Astrocyte of the cerebellum (primary cell): ENCODE measurements around the gene KMT2C.
A peak's percentile ranks its signal among the peaks of the same experiment; 100 is the strongest.
"Not testable (repeated sequence)": the region's sequence is repeated elsewhere in the genome, so short reads cannot be mapped to it uniquely, and the experiment has no call there.

Experiments
- DNase-seq: peaks from one replicate; pipeline ENCODE4 v3.0.0-alpha.2; 2011; ENCODE audit warnings: low read depth
- H3K4me3 ChIP-seq: 2 replicates; pipeline ENCODE4 v1.5.1; 2011; ENCODE audit warnings: mild to moderate bottlenecking, low read depth, low read length, moderate library complexity
- CTCF ChIP-seq: IDR thresholded peaks from 2 replicates; pipeline ENCODE4 v1.5.1; 2012; ENCODE audit warnings: low read length, low read depth, moderate library complexity, mild to moderate bottlenecking; ENCODE audit errors: missing control alignments
- in situ Hi-C: cut with HindIII; loops from 2 replicates; pipeline ENCODE4 v1.10.0; 2017; ENCODE audit warnings: low sequenced_read_pairs

The KMT2C gene

GRCh38 chr7:152402384-152403250 is 33.2 kb downstream of the KMT2C start:
- in situ Hi-C loops = no loop called here
- H3K4me3 ChIP-seq = no peak overlapping the region
- TF ChIP-seq CTCF = no peak
- no peak for DNase-seq

DNA sequence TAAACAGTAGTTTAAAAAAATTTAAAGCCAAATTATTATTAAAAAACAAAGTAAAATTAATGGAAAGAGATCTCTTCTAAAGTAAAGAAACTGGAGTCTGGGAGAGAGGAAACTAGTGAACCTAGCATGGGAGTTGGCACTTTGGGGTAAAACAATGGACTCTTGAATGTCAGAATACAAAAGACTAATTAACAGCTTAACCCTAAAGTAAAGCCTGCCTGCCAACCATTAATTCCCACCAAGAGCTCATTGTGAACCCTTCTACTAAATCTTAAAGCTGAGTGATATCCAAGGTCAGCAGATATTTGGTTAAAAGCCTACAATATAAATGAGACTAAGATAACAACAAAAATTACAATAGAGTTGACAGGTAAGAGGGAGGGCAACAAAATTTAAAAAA is 36.5 kb downstream of the KMT2C start:
- no peak overlapping the region for H3K4me3 ChIP-seq
- DNase-seq = no peak
- in situ Hi-C loops = no loop called here
- TF ChIP-seq CTCF = no peak

DNA sequence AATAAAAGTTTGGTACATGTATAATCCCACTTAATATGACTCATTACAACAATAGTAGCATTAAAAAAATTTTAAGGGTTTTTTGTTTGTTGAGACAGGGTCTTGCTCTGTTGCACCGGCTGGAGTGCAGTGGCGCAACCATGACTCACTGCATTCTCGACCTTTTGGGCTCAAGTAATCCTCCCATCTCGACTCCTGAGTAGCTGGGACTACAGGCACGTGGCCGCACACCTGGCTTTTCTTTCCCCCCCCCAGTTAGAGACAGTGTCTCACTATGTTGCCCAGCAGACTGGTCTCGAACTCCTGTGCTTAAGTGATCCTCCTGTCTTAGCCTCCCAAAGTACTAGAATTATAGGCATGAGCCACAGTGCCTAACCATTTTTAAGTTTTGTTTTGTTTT is 40.7 kb downstream of the KMT2C start:
- no peak for DNase-seq
- in situ Hi-C loops = no loop called here
- no peak for TF ChIP-seq CTCF
- H3K4me3 ChIP-seq = no peak overlapping the region

DNA sequence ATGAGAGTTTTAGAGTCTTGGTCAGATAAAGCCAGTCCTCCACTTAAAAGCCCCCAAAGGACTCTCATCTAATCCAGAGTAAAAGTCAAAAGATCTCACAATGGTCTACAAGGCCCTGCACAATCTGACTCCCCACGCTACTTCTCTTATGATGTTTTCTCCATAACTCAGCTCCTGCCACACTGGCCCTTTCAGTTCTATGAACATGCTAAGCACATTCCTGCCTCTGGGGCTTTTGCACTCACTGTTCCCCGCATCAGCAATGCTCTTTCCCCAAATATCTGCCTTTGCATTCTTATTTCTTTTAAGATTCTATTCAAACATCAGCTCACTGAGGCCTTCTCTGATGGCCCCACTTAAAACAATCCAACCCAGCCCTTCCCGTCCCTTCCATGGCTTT is 41.6 kb downstream of the KMT2C start:
- in situ Hi-C loops, DNase-seq: not testable (repeated sequence)
- peak; percentile 56 for TF ChIP-seq CTCF

DNA sequence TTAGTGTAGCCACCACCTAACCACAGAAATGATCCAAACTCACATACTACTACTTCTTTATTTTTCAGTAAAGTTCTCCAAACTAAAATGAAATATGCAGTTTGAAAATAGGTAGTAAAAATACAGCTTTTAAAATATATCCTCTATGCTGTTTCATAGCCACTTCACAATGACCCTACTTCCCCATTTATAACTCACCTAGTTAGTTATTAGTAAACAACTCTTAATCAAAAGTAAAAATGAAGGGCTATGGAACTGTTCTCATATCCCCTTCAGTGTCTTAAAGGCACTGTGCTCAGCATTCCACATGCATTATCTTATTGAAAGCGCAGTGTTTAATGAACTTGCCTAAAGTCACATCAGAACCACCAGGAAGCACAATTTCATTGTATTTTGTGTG is 43.5 kb downstream of the KMT2C start:
- TF ChIP-seq CTCF = no peak
- H3K4me3 ChIP-seq = no peak overlapping the region
- no peak for DNase-seq
- in situ Hi-C loops = no loop called here

More for the DNA sequence above, 41.6 kb downstream of the KMT2C start:
- not testable (repeated sequence) for H3K4me3 ChIP-seq

GRCh38 chr7:152386136-152386764 is 49.6 kb downstream of the KMT2C start:
- DNase-seq, H3K4me3 ChIP-seq, in situ Hi-C loops: not testable (repeated sequence)

GRCh38 chr7:152384235-152385200 is 51.3 kb downstream of the KMT2C start:
- in situ Hi-C loops, H3K4me3 ChIP-seq, DNase-seq: not testable (repeated sequence)
